Tibial artery (tissue), 4 donors: ENCODE results near the gene HS3ST6.
"Not testable (repeated sequence)": the region's sequence is repeated elsewhere in the genome, so short reads cannot be mapped to it uniquely, and the experiment has no call there.

Experiments used
- DNase-seq, 2 donors: peaks; one replicate each; pipeline ENCODE4 v3.0.0-alpha.2; 2019
- H3K27ac ChIP-seq, 2 donors: fragments of 200-600 bp; sonication (generic) in 1 of 2; 1 replicate in 1 of 2; 2 replicates in 1 of 2; pipeline ENCODE4 v1.5.1; 2018 to 2019; ENCODE audit warnings: mild to moderate bottlenecking in 1 of 2
- H3K27me3 ChIP-seq, 2 donors: fragments of 200-600 bp; sonication (generic) in 1 of 2; one replicate each; pipeline versions ENCODE4 v1.5.1 to v1.6.0; 2016 to 2019
- H3K36me3 ChIP-seq, 3 donors: fragments of 200-600 bp; sonication (generic) in 2 of 3; one replicate each; pipeline ENCODE4 v1.5.1; 2016 to 2019; ENCODE audit warnings: mild to moderate bottlenecking in 2 of 3
- H3K4me1 ChIP-seq, 4 donors: fragments of 200-600 bp; sonication (generic) in 2 of 4; 1 replicate in 3 of 4; 2 replicates in 1 of 4; pipeline ENCODE4 v1.5.1; 2016 to 2019
- H3K4me3 ChIP-seq, 2 donors: fragments of 200-600 bp; sonication (generic) in 1 of 2; 1 replicate in 1 of 2; 2 replicates in 1 of 2; pipeline ENCODE4 v1.5.1; 2018 to 2019; ENCODE audit warnings: mild to moderate bottlenecking in 2 of 2
- H3K9me3 ChIP-seq, 3 donors: fragments of 200-600 bp; sonication (generic) in 1 of 3; one replicate each; pipeline ENCODE4 v1.5.1; 2016 to 2019
- intact Hi-C: fragments of 100-400 bp; cut with DNase I; formaldehyde crosslinking; loops from one replicate; pipeline ENCODE4 v1.15.0; 2023; ENCODE audit warnings: low total_unique reads
- TF ChIP-seq, protein P1 (sequence below), 2 experiments: fragments of 200-600 bp in 1 of 2; fragments of 450-650 bp in 1 of 2; IDR thresholded peaks; one replicate each; pipeline ENCODE4 v1.5.1; 2017 to 2019; ENCODE audit warnings: antibody characterized with exemption in 2 of 2, mild to moderate bottlenecking in 1 of 2, moderate library complexity in 1 of 2

Gene HS3ST6

DNA sequence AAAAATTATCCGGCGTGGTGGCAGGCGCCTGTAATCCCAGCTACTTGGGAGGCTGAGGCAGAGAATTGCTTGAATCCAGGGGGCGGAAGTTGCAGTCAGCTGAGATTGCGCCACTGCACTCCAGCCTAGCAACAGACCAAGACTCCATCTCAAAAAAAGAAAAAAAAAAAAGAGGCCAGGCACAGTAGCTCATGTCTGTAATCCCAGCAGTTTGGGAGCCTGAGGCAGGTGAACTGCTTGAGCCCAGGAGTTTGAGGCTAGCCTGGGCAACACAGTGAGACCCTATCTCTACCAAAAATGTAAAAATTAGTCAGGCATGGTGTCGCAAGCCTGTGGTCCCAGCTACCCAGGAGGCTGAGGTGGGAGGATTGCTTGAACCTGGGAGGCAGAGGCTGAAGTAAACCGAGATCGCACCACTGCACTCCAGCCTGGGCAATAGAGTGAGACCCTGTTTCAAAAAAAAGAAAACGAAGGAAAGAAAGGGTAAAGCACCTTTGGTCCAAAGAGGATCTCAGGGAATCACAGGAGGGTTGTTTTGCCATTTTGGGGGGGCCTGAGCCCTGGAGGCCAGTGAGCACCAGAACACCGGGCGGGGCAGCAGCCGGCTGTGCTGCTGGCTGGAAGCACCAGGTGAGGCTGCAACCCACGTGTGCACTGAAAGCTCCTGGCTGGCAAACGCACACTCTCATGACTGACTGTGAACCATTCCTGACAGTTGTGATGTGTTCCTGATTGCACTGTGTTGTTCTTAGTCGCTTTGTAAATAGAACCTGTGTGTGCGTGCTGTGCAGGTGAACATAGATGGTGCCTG lies 18.4 kb downstream of the HS3ST6 start:
- H3K4me1 ChIP-seq: no peaks in the 10 kb centered on the region
- intact Hi-C loops: no loop called here
- H3K4me3 ChIP-seq: no peak overlapping the region
- no peaks in the 10 kb centered on the region for H3K36me3 ChIP-seq
- no peak overlapping the region for H3K27ac ChIP-seq
- TF ChIP-seq, protein P1, sequence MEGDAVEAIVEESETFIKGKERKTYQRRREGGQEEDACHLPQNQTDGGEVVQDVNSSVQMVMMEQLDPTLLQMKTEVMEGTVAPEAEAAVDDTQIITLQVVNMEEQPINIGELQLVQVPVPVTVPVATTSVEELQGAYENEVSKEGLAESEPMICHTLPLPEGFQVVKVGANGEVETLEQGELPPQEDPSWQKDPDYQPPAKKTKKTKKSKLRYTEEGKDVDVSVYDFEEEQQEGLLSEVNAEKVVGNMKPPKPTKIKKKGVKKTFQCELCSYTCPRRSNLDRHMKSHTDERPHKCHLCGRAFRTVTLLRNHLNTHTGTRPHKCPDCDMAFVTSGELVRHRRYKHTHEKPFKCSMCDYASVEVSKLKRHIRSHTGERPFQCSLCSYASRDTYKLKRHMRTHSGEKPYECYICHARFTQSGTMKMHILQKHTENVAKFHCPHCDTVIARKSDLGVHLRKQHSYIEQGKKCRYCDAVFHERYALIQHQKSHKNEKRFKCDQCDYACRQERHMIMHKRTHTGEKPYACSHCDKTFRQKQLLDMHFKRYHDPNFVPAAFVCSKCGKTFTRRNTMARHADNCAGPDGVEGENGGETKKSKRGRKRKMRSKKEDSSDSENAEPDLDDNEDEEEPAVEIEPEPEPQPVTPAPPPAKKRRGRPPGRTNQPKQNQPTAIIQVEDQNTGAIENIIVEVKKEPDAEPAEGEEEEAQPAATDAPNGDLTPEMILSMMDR (IDR thresholded peaks at IDR 0.05): no peak
- no peaks in the 10 kb centered on the region for H3K9me3 ChIP-seq
- no peak for DNase-seq
- H3K27me3 ChIP-seq: peaks cover 0 to 56% of the 10 kb centered on the region in 2 donors

DNA sequence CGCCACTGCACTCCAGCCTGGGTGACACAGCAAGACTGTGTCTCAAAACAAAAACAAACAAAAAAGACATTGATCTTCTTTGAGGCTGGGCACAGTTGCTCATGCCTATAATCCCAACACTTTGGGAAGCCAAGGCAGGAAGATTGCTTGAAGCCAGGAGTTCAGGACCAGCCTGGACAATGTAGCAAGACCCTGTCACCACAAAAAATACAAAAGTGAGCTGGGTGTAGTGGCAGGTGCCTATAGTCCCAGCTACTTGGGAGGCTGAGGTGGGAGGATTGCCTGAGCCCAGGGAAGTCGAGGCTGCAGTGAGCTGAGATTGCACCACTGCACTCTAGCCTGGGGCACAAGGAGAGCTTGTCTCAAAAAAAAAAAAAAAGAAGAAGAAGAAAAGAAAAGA lies 20.5 kb downstream of the HS3ST6 start:
- H3K27ac ChIP-seq, H3K36me3 ChIP-seq, intact Hi-C loops, DNase-seq, H3K9me3 ChIP-seq, H3K4me3 ChIP-seq, H3K4me1 ChIP-seq: not testable (repeated sequence)
- peaks cover 0 to 44% of the 10 kb centered on the region in 2 donors for H3K27me3 ChIP-seq

DNA sequence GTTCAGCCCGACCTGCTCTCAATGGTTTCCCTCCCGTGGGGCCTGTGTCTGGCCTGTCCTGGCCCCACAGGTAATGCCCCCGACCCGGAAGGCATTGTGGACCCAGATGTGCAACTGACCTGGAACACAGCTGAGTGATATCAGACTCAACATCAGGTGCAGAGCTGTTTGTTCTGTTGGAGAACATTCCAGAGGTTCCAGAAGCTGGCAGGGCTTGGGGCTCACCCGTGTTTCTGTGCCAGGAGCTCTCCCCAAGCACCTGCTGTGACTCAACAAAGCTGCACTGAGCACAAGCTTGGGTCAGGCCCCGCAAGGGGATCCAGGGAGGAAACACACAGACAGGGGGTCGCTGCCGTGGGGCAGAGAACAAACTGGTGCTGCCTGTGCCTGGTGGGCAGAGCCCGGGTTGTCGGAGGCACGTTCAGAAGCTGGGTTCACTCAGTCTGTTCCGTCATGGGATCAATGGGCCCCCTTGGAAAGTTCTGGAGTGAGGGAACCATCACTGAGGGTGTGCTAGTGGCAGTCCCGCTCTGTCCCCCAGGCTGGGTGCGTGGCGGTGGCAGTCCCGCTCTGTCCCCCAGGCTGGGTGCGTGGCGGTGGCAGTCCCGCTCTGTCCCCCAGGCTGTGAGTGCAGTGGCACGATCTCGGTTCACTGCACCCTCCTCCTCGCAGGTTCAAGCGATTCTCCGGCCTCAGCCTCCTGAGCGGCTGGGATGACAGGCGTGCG lies 22.1 kb downstream of the HS3ST6 start:
- H3K27me3 ChIP-seq: peaks cover 0 to 55% of the 10 kb centered on the region in 2 donors
- no peak overlapping the region for H3K27ac ChIP-seq
- no peak for DNase-seq
- intact Hi-C loops: no loop called here
- no peak overlapping the region for H3K4me3 ChIP-seq
- TF ChIP-seq, protein P1 (IDR thresholded peaks at IDR 0.05): no peak
- H3K9me3 ChIP-seq: no peaks in the 10 kb centered on the region
- H3K36me3 ChIP-seq: no peaks in the 10 kb centered on the region
- H3K4me1 ChIP-seq: no peaks in the 10 kb centered on the region

DNA sequence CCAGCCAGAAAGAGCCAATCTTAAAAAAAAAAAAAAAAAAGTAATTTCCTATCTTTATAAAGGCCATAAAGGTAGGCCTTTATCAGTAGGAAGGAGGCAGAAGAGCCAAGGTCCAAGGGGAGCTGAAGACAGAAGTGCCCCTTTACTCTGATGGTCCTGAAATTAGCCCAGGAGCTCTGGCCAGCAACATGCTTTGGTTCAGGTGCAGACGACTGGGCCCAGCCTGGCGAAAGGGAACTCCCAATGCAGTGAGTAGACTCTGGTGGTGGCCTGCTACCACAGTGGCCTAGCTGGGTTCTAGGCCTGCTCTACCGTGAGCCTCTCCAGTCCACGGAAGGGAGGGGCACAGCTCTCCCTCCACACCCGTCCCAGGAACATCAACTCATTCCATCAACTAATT lies 23.1 kb downstream of the HS3ST6 start:
- intact Hi-C loops: no loop called here
- TF ChIP-seq, protein P1 (IDR thresholded peaks at IDR 0.05): no peak
- DNase-seq: no peak
- H3K27me3 ChIP-seq: peaks cover 0 to 52% of the 10 kb centered on the region in 2 donors
- H3K9me3 ChIP-seq: no peaks in the 10 kb centered on the region
- no peak overlapping the region for H3K27ac ChIP-seq
- H3K4me1 ChIP-seq: no peaks in the 10 kb centered on the region
- no peaks in the 10 kb centered on the region for H3K36me3 ChIP-seq
- H3K4me3 ChIP-seq: no peak overlapping the region

DNA sequence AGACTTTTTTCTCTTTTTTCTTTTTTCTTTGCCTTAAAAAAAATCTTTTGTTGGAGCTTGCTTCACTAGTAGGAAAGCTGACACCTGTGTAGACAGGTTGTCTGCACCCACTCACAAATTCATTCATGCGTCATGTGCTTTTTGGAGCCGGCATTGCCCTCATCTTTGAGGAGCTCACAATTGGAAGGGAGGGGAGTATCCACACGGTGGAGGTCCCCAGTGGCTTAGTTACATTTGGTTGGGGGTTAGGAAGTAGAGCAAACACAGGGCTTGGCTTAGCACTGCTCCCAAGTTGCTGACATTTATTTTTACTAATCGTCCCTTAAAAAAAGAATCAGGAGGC lies 27.5 kb downstream of the HS3ST6 start:
- H3K4me3 ChIP-seq: no peak overlapping the region

More for the DNA sequence above, 27.5 kb downstream of the HS3ST6 start:
- Histone ChIP-seq H3K9me3 (no peaks in the 10 kb centered on the region), H3K27ac (no peak overlapping the region), H3K4me1 (no peaks in the 10 kb centered on the region), H3K27me3 (peaks cover 0 to 30% of the 10 kb centered on the region in 2 donors), H3K36me3 (no peaks in the 10 kb centered on the region)
- TF ChIP-seq, protein P1 (IDR thresholded peaks at IDR 0.05): no peak
- intact Hi-C loops: no loop called here
- no peak for DNase-seq
